Activated T-cell treated with anti-CD3 and anti-CD28 coated beads for 48 hours (primary cell): Measurements from ENCODE around the gene DDA1.
"Not testable (repeated sequence)": the region's sequence is repeated elsewhere in the genome, so short reads cannot be mapped to it uniquely, and the experiment has no call there.

Source experiments
- DNase-seq: peaks from one replicate; pipeline ENCODE4 v3.0.0-alpha.2; 2020; ENCODE audit warnings: low read depth

The DDA1 gene

GRCh38 chr19:17309198-17309964, at the start of gene DDA1:
TSS of gene DDA1 (plus strand) at chr19:17309563. CDS start at chr19:17309655, 92 bp downstream.
- DNase-seq, result peak; percentile 96

- DNase-seq, result no peak
Measured at GRCh38 chr19:17259934-17260333, 49.4 kb upstream of the DDA1 start.

- peak; percentile 85 for DNase-seq
Measured at GRCh38 chr19:17260842-17261325, 48.5 kb upstream of the DDA1 start.

GRCh38 chr19:17262557-17262956, 46.8 kb upstream of the DDA1 start:
- no peak for DNase-seq

- no peak for DNase-seq
Measured at GRCh38 chr19:17263712-17264640, 45.4 kb upstream of the DDA1 start.

- DNase-seq, result no peak
Measured at GRCh38 chr19:17264641-17264979, 44.8 kb upstream of the DDA1 start, which contains the start of gene USHBP1. TSS of gene USHBP1 (minus strand) at chr19:17264745. CDS start at chr19:17264299, 446 bp downstream.

GRCh38 chr19:17266026-17266425, 43.3 kb upstream of the DDA1 start:
- DNase-seq, result no peak

GRCh38 chr19:17266589-17266974, 42.8 kb upstream of the DDA1 start:
- peak; percentile 8 for DNase-seq

GRCh38 chr19:17266975-17267788, 42.2 kb upstream of the DDA1 start, which contains the start of gene BABAM1:
TSS of gene BABAM1 (plus strand) at chr19:17267443. CDS start at chr19:17268807, 1,364 bp downstream.
- peak; percentile 89 for DNase-seq

GRCh38 chr19:17268754-17269153, 40.6 kb upstream of the DDA1 start:
- no peak for DNase-seq

GRCh38 chr19:17274892-17275291, 34.5 kb upstream of the DDA1 start:
- DNase-seq, result not testable (repeated sequence)

GRCh38 chr19:17275441-17276175, 33.8 kb upstream of the DDA1 start:
- DNase-seq, result no peak

GRCh38 chr19:17279436-17279835, 29.9 kb upstream of the DDA1 start:
- DNase-seq, result no peak

GRCh38 chr19:17281391-17282304, 27.7 kb upstream of the DDA1 start, which contains the start of gene ANKLE1:
TSS of gene ANKLE1 (plus strand) at chr19:17281901. CDS start at chr19:17281921, 20 bp downstream.
- peak; percentile 53 for DNase-seq

- DNase-seq, result peak; percentile 79
Measured at GRCh38 chr19:17282488-17283125, 26.8 kb upstream of the DDA1 start.

- DNase-seq, result no peak
Measured at GRCh38 chr19:17283504-17283996, 25.8 kb upstream of the DDA1 start.

GRCh38 chr19:17285415-17286135, 23.8 kb upstream of the DDA1 start:
- DNase-seq, result no peak

- no peak for DNase-seq
Measured at GRCh38 chr19:17286263-17286662, 23.1 kb upstream of the DDA1 start.
